ENCODE measurements around the gene CARM1.
"Not testable (repeated sequence)": the region's sequence is repeated elsewhere in the genome, so short reads cannot be mapped to it uniquely, and the experiment has no call there.

DNA sequence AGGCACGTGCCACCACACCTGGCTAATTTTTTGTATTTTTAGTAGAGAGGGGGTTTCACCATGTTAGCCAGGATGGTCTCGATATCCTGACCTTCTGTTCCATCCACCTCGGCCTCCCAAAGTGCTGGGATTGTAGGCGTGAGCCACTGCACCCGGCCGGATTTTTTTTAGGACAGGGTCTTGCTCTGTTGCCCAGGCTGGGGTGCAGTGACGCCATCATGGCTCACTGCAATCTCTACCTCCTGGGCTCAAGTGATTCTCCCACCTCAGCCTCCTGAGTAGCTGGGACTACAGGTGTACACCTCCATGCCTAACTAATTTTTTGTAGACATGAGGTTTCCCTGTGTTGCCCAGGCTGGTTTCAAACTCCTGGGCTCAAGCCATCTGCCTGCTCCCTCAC is 33.7 kb upstream of the CARM1 start:
- TF ChIP-seq FOS (IDR thresholded peaks at IDR 0.05; ENCODE audit: borderline replicate concordance, insufficient read depth, low read length); POLR2AphosphoS5 (IDR thresholded peaks at IDR 0.05; ENCODE audit: insufficient read depth, low read depth, low read length); POLR2A (IDR thresholded peaks at IDR 0.05; ENCODE audit: low read depth, low read length): not testable (repeated sequence)
- TF ChIP-seq, protein P1, sequence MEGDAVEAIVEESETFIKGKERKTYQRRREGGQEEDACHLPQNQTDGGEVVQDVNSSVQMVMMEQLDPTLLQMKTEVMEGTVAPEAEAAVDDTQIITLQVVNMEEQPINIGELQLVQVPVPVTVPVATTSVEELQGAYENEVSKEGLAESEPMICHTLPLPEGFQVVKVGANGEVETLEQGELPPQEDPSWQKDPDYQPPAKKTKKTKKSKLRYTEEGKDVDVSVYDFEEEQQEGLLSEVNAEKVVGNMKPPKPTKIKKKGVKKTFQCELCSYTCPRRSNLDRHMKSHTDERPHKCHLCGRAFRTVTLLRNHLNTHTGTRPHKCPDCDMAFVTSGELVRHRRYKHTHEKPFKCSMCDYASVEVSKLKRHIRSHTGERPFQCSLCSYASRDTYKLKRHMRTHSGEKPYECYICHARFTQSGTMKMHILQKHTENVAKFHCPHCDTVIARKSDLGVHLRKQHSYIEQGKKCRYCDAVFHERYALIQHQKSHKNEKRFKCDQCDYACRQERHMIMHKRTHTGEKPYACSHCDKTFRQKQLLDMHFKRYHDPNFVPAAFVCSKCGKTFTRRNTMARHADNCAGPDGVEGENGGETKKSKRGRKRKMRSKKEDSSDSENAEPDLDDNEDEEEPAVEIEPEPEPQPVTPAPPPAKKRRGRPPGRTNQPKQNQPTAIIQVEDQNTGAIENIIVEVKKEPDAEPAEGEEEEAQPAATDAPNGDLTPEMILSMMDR (IDR thresholded peaks at IDR 0.05; ENCODE audit: extremely low read depth in 1 of 2, insufficient read depth in 1 of 2, low read depth in 1 of 2, low read length in 2 of 2): not testable (repeated sequence)
